ENCODE results near the gene WNT5A.
A peak's percentile ranks its signal among the peaks of the same experiment; 100 is the strongest.

WNT5A gene

DNA sequence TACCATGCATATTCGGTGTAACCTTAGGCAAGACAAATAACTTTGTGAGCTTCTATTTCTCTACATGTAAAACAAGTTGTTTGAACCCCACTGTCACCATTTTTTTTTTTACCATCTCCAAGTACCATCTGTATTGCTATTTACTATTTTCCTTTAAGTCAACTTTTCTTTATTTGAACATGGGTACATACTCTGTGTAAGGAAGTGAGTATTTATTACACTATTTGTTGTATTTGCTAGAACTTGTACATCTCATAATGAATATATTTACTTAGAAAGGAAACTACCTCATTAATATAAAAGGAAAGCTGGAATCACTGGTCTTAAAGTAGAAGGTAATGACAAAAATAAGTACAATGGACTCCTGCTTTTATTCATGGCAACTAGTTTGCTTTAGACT is 69.9 kb downstream of the WNT5A start:
- Histone ChIP-seq H3K27ac (ENCODE audit: extremely low read depth, low read depth, low read length) (no peak overlapping the region), H3K4me1 (ENCODE audit: control insufficient read depth, insufficient read depth, low read length) (no peaks in the 10 kb centered on the region; the same call in 1 of the 2 replicates), H3K36me3 (ENCODE audit: control insufficient read depth in 2 of 2, insufficient read depth in 1 of 2, low read length in 2 of 2) (no peaks in the 10 kb centered on the region; a peak in 1 of 3 replicates), H3K9me3 (ENCODE audit: control insufficient read depth, insufficient read depth, low read depth, low read length) (no peaks in the 10 kb centered on the region), H3K4me3 (ENCODE audit: low read depth, low read length) (no peak overlapping the region)
- no peak for TF ChIP-seq MEIS1 (CRISPR knock-in tag; IDR thresholded peaks at IDR 0.05; ENCODE audit: borderline replicate concordance)
- TF ChIP-seq SALL2 (tag by site-specific recombination; IDR thresholded peaks at IDR 0.05; ENCODE audit: borderline replicate concordance) = no peak
- TF ChIP-seq, protein P1, sequence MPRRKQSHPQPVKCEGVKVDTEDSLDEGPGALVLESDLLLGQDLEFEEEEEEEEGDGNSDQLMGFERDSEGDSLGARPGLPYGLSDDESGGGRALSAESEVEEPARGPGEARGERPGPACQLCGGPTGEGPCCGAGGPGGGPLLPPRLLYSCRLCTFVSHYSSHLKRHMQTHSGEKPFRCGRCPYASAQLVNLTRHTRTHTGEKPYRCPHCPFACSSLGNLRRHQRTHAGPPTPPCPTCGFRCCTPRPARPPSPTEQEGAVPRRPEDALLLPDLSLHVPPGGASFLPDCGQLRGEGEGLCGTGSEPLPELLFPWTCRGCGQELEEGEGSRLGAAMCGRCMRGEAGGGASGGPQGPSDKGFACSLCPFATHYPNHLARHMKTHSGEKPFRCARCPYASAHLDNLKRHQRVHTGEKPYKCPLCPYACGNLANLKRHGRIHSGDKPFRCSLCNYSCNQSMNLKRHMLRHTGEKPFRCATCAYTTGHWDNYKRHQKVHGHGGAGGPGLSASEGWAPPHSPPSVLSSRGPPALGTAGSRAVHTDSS (tag by site-specific recombination; IDR thresholded peaks at IDR 0.05) = no peak
- TF ChIP-seq ZNF660 (tag by site-specific recombination; IDR thresholded peaks at IDR 0.05) = no peak
- TF ChIP-seq HOXC10 (CRISPR knock-in tag; IDR thresholded peaks at IDR 0.05) = no peak
- no peak for TF ChIP-seq YY2 (tag by site-specific recombination; IDR thresholded peaks at IDR 0.05)
- TF ChIP-seq ZNF596 (tag by site-specific recombination; IDR thresholded peaks at IDR 0.05) = no peak
- no peak for TF ChIP-seq ZBTB17 (tag by site-specific recombination; IDR thresholded peaks at IDR 0.05)
- no peak for TF ChIP-seq ZNF585B (tag by site-specific recombination; IDR thresholded peaks at IDR 0.05)
- no peak for TF ChIP-seq ZXDB (tag by site-specific recombination; IDR thresholded peaks at IDR 0.05)
- TF ChIP-seq ZNF621 (tag by site-specific recombination; IDR thresholded peaks at IDR 0.05) = no peak
- TF ChIP-seq, protein P2, sequence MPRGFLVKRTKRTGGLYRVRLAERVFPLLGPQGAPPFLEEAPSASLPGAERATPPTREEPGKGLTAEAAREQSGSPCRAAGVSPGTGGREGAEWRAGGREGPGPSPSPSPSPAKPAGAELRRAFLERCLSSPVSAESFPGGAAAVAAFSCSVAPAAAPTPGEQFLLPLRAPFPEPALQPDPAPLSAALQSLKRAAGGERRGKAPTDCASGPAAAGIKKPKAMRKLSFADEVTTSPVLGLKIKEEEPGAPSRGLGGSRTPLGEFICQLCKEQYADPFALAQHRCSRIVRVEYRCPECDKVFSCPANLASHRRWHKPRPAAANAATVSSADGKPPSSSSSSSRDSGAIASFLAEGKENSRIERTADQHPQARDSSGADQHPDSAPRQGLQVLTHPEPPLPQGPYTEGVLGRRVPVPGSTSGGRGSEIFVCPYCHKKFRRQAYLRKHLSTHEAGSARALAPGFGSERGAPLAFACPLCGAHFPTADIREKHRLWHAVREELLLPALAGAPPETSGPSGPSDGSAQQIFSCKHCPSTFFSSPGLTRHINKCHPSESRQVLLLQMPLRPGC (tag by site-specific recombination; IDR thresholded peaks at IDR 0.05) = no peak
- TF ChIP-seq ZIC2 (tag by site-specific recombination; IDR thresholded peaks at IDR 0.05) = no peak
- no peak for TF ChIP-seq ZFP3 (tag by site-specific recombination; IDR thresholded peaks at IDR 0.05; ENCODE audit: low read depth)
- TF ChIP-seq FEZF1 (tag by site-specific recombination; IDR thresholded peaks at IDR 0.05) = no peak
- TF ChIP-seq ZNF302 (tag by site-specific recombination; IDR thresholded peaks at IDR 0.05; ENCODE audit: low read depth) = no peak
- TF ChIP-seq ZNF19 (tag by site-specific recombination; IDR thresholded peaks at IDR 0.05; ENCODE audit: low read depth) = no peak
- CTCF ChIA-PET = interaction anchor here (1.2 kb wide), 1 partner anchor 549 kb away, joined by 3 read pairs; no protein-coding TSS in a partner anchor
- POLR2A ChIA-PET = no interaction called here

DNA sequence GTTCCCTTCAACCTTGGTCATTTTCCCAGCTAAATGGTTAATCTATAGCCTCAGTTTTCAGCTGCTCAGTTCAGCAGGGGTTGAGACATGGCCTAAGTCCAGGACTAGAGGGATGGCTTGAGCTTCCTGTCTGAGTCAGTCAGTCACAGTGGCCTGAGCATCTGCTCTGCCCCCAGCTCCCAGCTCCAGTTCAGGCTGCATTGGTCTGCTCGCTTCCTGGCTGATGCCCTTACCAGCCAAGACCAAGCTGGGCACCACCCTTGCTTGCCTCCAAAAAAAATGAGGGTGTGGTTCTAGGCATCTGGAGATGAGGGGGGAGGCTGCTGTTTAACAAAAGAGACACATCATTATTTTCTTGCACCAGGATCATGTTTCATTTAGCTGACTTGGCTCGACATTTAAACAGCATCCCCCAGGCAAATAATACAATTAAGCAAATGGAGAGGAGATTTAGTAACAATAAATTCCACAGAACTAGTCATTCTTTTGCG is 70.7 kb downstream of the WNT5A start:
- Histone ChIP-seq H3K9me3 (ENCODE audit: control insufficient read depth, insufficient read depth, low read depth, low read length) (no peaks in the 10 kb centered on the region), H3K4me3 (ENCODE audit: low read depth, low read length) (no peak overlapping the region), H3K36me3 (ENCODE audit: control insufficient read depth in 2 of 2, insufficient read depth in 1 of 2, low read length in 2 of 2) (no peaks in the 10 kb centered on the region; a peak in 1 of 3 replicates), H3K4me1 (ENCODE audit: control insufficient read depth, insufficient read depth, low read length) (no peaks in the 10 kb centered on the region; the same call in 1 of the 2 replicates), H3K27ac (ENCODE audit: extremely low read depth, low read depth, low read length) (no peak overlapping the region)
- TF ChIP-seq ZNF660 (tag by site-specific recombination; IDR thresholded peaks at IDR 0.05) (no peak), KLF1 (tag by site-specific recombination; IDR thresholded peaks at IDR 0.05) (peak; percentile 61)
- TF ChIP-seq, protein P3, sequence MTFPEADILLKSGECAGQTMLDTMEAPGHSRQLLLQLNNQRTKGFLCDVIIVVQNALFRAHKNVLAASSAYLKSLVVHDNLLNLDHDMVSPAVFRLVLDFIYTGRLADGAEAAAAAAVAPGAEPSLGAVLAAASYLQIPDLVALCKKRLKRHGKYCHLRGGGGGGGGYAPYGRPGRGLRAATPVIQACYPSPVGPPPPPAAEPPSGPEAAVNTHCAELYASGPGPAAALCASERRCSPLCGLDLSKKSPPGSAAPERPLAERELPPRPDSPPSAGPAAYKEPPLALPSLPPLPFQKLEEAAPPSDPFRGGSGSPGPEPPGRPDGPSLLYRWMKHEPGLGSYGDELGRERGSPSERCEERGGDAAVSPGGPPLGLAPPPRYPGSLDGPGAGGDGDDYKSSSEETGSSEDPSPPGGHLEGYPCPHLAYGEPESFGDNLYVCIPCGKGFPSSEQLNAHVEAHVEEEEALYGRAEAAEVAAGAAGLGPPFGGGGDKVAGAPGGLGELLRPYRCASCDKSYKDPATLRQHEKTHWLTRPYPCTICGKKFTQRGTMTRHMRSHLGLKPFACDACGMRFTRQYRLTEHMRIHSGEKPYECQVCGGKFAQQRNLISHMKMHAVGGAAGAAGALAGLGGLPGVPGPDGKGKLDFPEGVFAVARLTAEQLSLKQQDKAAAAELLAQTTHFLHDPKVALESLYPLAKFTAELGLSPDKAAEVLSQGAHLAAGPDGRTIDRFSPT (tag by site-specific recombination; IDR thresholded peaks at IDR 0.05) = peak; percentile 61; the same call in 1 of the 2 replicates
- CTCF ChIA-PET = interaction anchor here (1.2 kb wide), 1 partner anchor 548 kb away, joined by 3 read pairs; no protein-coding TSS in a partner anchor
- POLR2A ChIA-PET = no interaction called here

Measured in HEK293 (cell line).